ENCODE results near the gene SNRNP40. TPM values are rescaled to one million over a fixed set of nuclear protein-coding genes. Genes with fewer than 3 reads are reported as not detected.

SNRNP40 gene
- total and polyA plus RNA-seq, 2 donors (not counting 3 experiments of a cell fraction or from before 2014, with no cell fraction given): 66.3 to 78.1 TPM

GRCh38 chr1:31299365-31299764 lies 2.8 kb upstream of the SNRNP40 start:
- Histone ChIP-seq H3K4me1 (ENCODE audit: control insufficient read depth, extremely low read depth, insufficient read depth, low read length) (peaks cover 20% of the 10 kb centered on the region), H3K27me3 (ENCODE audit: control insufficient read depth in 2 of 2, insufficient read depth in 2 of 2, low read length in 2 of 2) (no peaks in the 10 kb centered on the region), H4K20me1 (replicated peaks; ENCODE audit: control insufficient read depth, extremely low read depth, insufficient read depth, low read length) (no peaks in the 10 kb centered on the region), H2AFZ (ENCODE audit: low read depth, low read length) (no peak overlapping the region), H3K4me2 (ENCODE audit: insufficient read depth, low read length) (no peak overlapping the region), H3K79me2 (ENCODE audit: control insufficient read depth, insufficient read depth, low read length) (peaks cover 65% of the 10 kb centered on the region), H3K9me1 (replicated peaks; ENCODE audit: control insufficient read depth, extremely low read depth, insufficient read depth, low read length) (no peaks in the 10 kb centered on the region), H3K36me3 (ENCODE audit: control insufficient read depth in 2 of 2, extremely low read depth in 1 of 2, insufficient read depth in 2 of 2, low read length in 2 of 2) (no peaks in the 10 kb centered on the region), H3K4me3 (replicated peaks in 1 of 3; ENCODE audit: insufficient read depth in 1 of 3, low read depth in 1 of 3, low read length in 3 of 3) (no peak overlapping the region), H3K27ac (ENCODE audit: insufficient read depth, low read depth, low read length) (no peak overlapping the region), H3K9ac (replicated peaks; ENCODE audit: extremely low read depth, insufficient read depth, low read length) (no peak overlapping the region), H3K9me3 (replicated peaks; ENCODE audit: control insufficient read depth, insufficient read depth, low read length) (no peaks in the 10 kb centered on the region)
- FAIRE-seq: no peak
- intact Hi-C loops (cut with micrococcal nuclease): no loop called here
- POLR2A ChIA-PET: no interaction called here
- BruUV-seq (replicated peaks): no TSS peak
- dilution Hi-C loops (cut with MboI; ENCODE audit: extremely low pct_ligation_motif_present, low sequenced_read_pairs): no loop called here
- CTCF ChIA-PET: no interaction called here
- DNase-seq (ENCODE audit: low read depth, low spot score): no peak
- no peak for TF ChIP-seq EZH2 (IDR thresholded peaks at IDR 0.05; ENCODE audit: borderline replicate concordance, low read depth, low read length, severe bottlenecking)
- peak; percentile 62 for TF ChIP-seq FOS (IDR thresholded peaks at IDR 0.05; ENCODE audit: borderline replicate concordance, insufficient read depth, low read length)
- no peak for TF ChIP-seq MAX (IDR thresholded peaks at IDR 0.05; ENCODE audit: insufficient read depth, insufficient read length)

DNA sequence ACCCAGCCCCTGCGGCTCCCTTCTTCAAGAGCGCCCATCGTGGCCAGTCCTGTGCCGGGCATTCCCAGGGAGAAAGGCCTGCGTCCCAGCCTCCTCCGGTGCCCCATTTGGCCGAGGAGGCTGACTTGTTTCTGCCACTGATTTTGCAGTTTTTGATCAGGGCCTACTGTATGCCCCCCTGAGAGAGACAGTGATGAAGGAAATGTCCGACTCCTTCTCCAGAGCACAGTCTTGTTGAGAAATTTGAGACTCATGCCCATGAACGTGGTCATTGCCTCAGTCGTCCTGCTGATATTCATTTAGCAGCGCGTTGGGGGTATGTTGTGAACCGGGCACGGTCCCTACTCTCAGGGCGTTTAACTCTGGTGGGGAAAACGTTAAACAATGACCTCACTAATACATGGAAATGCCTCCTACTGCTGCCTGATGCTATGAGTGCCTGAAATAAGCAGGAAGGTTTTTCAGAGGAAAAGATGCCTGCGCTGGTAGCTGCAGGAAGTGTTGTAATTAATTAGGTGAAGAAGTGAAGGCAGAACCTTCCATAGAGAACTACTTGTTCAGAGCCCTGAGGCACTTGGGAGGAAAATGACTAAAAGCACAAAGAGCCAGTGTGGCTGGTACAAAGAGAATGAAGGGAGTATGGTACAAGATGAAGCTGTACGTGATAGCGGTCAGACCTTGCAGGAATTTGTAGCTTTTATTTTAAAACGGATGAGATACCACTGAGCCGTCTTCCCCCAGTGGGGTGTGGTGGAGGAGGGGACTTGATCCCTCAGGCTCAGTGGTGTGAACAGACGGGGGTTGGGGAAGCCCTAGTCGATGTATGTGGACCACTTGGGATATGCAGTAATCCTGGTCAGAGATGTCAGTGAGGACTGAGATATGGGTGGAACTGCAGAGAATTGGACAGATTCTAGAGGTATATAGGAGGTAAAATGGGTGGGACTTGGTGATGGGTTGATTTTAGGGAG lies 974 bp upstream of the SNRNP40 start:
- peak overlapping the region; percentile 61 for H3K27ac ChIP-seq (ENCODE audit: insufficient read depth, low read depth, low read length)
- ChIA-PET POLR2A (interaction anchor here (1.0 to 1.2 kb wide), 3 partner anchors 14 to 121 kb away, joined by 4 to 5 read pairs (median 5); no protein-coding TSS in a partner anchor), CTCF (interaction anchor here (0.8 to 2.4 kb wide), 9 partner anchors 9 to 124 kb away, joined by 3 to 8 read pairs (median 4); no protein-coding TSS in a partner anchor)
- H3K27me3 ChIP-seq (ENCODE audit: control insufficient read depth in 2 of 2, insufficient read depth in 2 of 2, low read length in 2 of 2): no peaks in the 10 kb centered on the region
- H3K36me3 ChIP-seq (ENCODE audit: control insufficient read depth in 2 of 2, extremely low read depth in 1 of 2, insufficient read depth in 2 of 2, low read length in 2 of 2): peaks cover 2 to 5% of the 10 kb centered on the region in 2 experiments
- H2AFZ ChIP-seq (ENCODE audit: low read depth, low read length): peak overlapping the region; percentile 32
- H3K4me3 ChIP-seq (replicated peaks in 1 of 3; ENCODE audit: insufficient read depth in 1 of 3, low read depth in 1 of 3, low read length in 3 of 3): peak overlapping the region; percentile 52 to 100 (median 98)
- DNase-seq (ENCODE audit: low read depth, low spot score) (peak; percentile 61), FAIRE-seq (peak; percentile 55)
- peaks cover 63% of the 10 kb centered on the region for H3K79me2 ChIP-seq (ENCODE audit: control insufficient read depth, insufficient read depth, low read length)
- H3K4me1 ChIP-seq (ENCODE audit: control insufficient read depth, extremely low read depth, insufficient read depth, low read length): peaks cover 20% of the 10 kb centered on the region
- H3K9ac ChIP-seq (replicated peaks; ENCODE audit: extremely low read depth, insufficient read depth, low read length): peak overlapping the region; percentile 86
- H3K9me3 ChIP-seq (replicated peaks; ENCODE audit: control insufficient read depth, insufficient read depth, low read length): no peaks in the 10 kb centered on the region
- H3K9me1 ChIP-seq (replicated peaks; ENCODE audit: control insufficient read depth, extremely low read depth, insufficient read depth, low read length): no peaks in the 10 kb centered on the region
- TF ChIP-seq FOS (IDR thresholded peaks at IDR 0.05; ENCODE audit: borderline replicate concordance, insufficient read depth, low read length) (no peak), POLR2A (IDR thresholded peaks at IDR 0.05; ENCODE audit: low read depth, low read length) (peak; percentile 21), GATA2 (IDR thresholded peaks at IDR 0.05; ENCODE audit: insufficient read depth, insufficient read length, low read depth, low read length) (no peak), MYC (IDR thresholded peaks at IDR 0.05; ENCODE audit: low read depth, low read length) (no peak), JUN (IDR thresholded peaks at IDR 0.05; ENCODE audit: borderline replicate concordance, insufficient read depth, insufficient read length, low read depth) (no peak)
- peak overlapping the region; percentile 83 for H3K4me2 ChIP-seq (ENCODE audit: insufficient read depth, low read length)
- BruUV-seq (replicated peaks): TSS peak; percentile 83
- intact Hi-C loops (cut with micrococcal nuclease): loop anchor here (2.0 kb wide), 1 partner anchor 233 kb away; the partner anchor contains the start of gene PUM1
- no peaks in the 10 kb centered on the region for H4K20me1 ChIP-seq (replicated peaks; ENCODE audit: control insufficient read depth, extremely low read depth, insufficient read depth, low read length)
- dilution Hi-C loops (cut with MboI; ENCODE audit: extremely low pct_ligation_motif_present, low sequenced_read_pairs): no loop called here
